ENCODE data around the gene FARP2.

Gene FARP2

GRCh38 chr2:241324775-241325174, 31.3 kb upstream of the FARP2 start:
- DNase-seq = no peak

- no peak for DNase-seq
These were observed 30.8 kb upstream of the FARP2 start for GRCh38 chr2:241325257-241325656.

- DNase-seq = no peak
These were observed 26.1 kb upstream of the FARP2 start for GRCh38 chr2:241329669-241330615.

- no peak for DNase-seq
These were observed 25.5 kb upstream of the FARP2 start for GRCh38 chr2:241330616-241330981.

- no peak for DNase-seq
These were observed 21.3 kb upstream of the FARP2 start for GRCh38 chr2:241334813-241335212.

GRCh38 chr2:241339839-241340630, 16.1 kb upstream of the FARP2 start:
- no peak for DNase-seq

GRCh38 chr2:241340631-241341163, 15.4 kb upstream of the FARP2 start:
- no peak for DNase-seq

GRCh38 chr2:241344925-241345651, 11.0 kb upstream of the FARP2 start:
- no peak for DNase-seq

GRCh38 chr2:241349941-241350340, 6.1 kb upstream of the FARP2 start:
- no peak for DNase-seq

GRCh38 chr2:241350530-241350877, 5.6 kb upstream of the FARP2 start:
- DNase-seq = no peak

- DNase-seq = no peak
These were observed 5.0 kb upstream of the FARP2 start for GRCh38 chr2:241350878-241351639.

- no peak for DNase-seq
These were observed 4.4 kb upstream of the FARP2 start for GRCh38 chr2:241351640-241352031.

GRCh38 chr2:241352227-241352626, 3.9 kb upstream of the FARP2 start:
- no peak for DNase-seq

- DNase-seq = peak; percentile 72
These were observed 1.1 kb upstream of the FARP2 start for GRCh38 chr2:241354668-241355658.

- DNase-seq = no peak
These were observed 781 bp downstream of the FARP2 start for GRCh38 chr2:241356871-241357260.

GRCh38 chr2:241357531-241357930, 1.4 kb downstream of the FARP2 start:
- no peak for DNase-seq

- no peak for DNase-seq
These were observed 2.4 kb downstream of the FARP2 start for GRCh38 chr2:241358470-241358869.

GRCh38 chr2:241359481-241360045, 3.5 kb downstream of the FARP2 start:
- no peak for DNase-seq

GRCh38 chr2:241363426-241363825, 7.3 kb downstream of the FARP2 start:
- DNase-seq = no peak

GRCh38 chr2:241364781-241365180, 8.7 kb downstream of the FARP2 start:
- no peak for DNase-seq

GRCh38 chr2:241366678-241367077, 10.6 kb downstream of the FARP2 start:
- no peak for DNase-seq
